GM12878 (cell line): Measurements from ENCODE around the gene HCFC1. TPM values are rescaled to one million over a fixed set of nuclear protein-coding genes. Genes with fewer than 3 reads are reported as not detected.

Experiments used
- ATAC-seq: fragments of 200-7000 bp; cut with Tn5 transposase; 3 replicates; pipeline ENCODE4 v1.9.1; 2020; ENCODE audit warnings: mild to moderate bottlenecking, moderate library complexity
- BruUV-seq: library from RNA; stranded (reverse); fragments of 400-500 nt; replicated peaks from 2 replicates; lab custom pipeline; 2021; lab: Mats Ljungman, UMichigan
- CTCF ChIA-PET: fragments of 300-600 bp; sonication (Branson Sonifier 250); formaldehyde crosslinking; extraction: SDS; loops from one replicate; lab custom pipeline; 2021; ENCODE audit warnings: inconsistent platforms; lab: Yijun Ruan, JAX
- POLR2A ChIA-PET: fragments of 350-600 bp; formaldehyde crosslinking; extraction: SDS; loops from one replicate; lab custom pipeline; 2021; ENCODE audit warnings: inconsistent platforms; lab: Charles Lee
- RAD21 ChIA-PET: fragments of 300-600 bp; sonication (Branson Sonifier 250); formaldehyde crosslinking; loops from one replicate; lab custom pipeline; 2023; ENCODE audit warnings: antibody characterized with exemption; ENCODE audit not compliant: unreplicated experiment; lab: Charles Lee
- SMC1A ChIA-PET: fragments of 300-600 bp; sonication (Branson Sonifier 250); formaldehyde crosslinking; loops from one replicate; lab custom pipeline; 2023; ENCODE audit not compliant: unreplicated experiment, uncharacterized antibody; lab: Charles Lee
- DNase-seq: peaks from one replicate; pipeline ENCODE4 v3.0.0-alpha.2; 2011; ENCODE audit warnings: low read depth, low spot score
- FAIRE-seq: peaks from 3 replicates; lab custom pipeline; 2011; peaks lifted over from hg19 to GRCh38; lab: Jason Lieb, UNC
- H2AFZ ChIP-seq: 2 replicates; pipeline ENCODE4 v1.6.0; 2011; ENCODE audit warnings: low read depth, low read length, control low read depth; ENCODE audit not compliant: control insufficient read depth
- H3K27ac ChIP-seq: 2 replicates; pipeline ENCODE4 v1.5.1; 2011; ENCODE audit warnings: control low read depth; ENCODE audit not compliant: control insufficient read depth, insufficient read depth
- H3K27me3 ChIP-seq, 2 experiments: replicated peaks in 1 of 2; 2 replicates each; pipeline versions ENCODE4 v1.6.0 to v1.6.1; 2011; ENCODE audit warnings: low read length in 1 of 2; ENCODE audit not compliant: control insufficient read depth in 2 of 2, insufficient read depth in 2 of 2
- H3K36me3 ChIP-seq, 2 experiments: 2 replicates each; pipeline ENCODE4 v1.5.1; 2011; ENCODE audit warnings: low read length in 1 of 2; ENCODE audit not compliant: control insufficient read depth in 2 of 2, insufficient read depth in 2 of 2
- H3K4me1 ChIP-seq: 2 replicates; pipeline ENCODE4 v1.6.1; 2011; ENCODE audit warnings: mild to moderate bottlenecking, low read length, moderate library complexity, mixed read lengths; ENCODE audit not compliant: control insufficient read depth, insufficient read depth
- H3K4me2 ChIP-seq: 2 replicates; pipeline ENCODE4 v1.6.0; 2011; ENCODE audit warnings: control low read depth; ENCODE audit not compliant: control insufficient read depth, insufficient read depth
- H3K4me3 ChIP-seq: fragments of 200-600 bp; sonication (generic); 2 replicates; pipeline ENCODE4 v1.5.1; 2016
- H3K79me2 ChIP-seq: 2 replicates; pipeline ENCODE4 v1.6.0; 2011; ENCODE audit warnings: low read length; ENCODE audit not compliant: control insufficient read depth, insufficient read depth
- H3K9ac ChIP-seq: 2 replicates; pipeline ENCODE4 v1.8.0; 2011; ENCODE audit warnings: low read length, control low read depth, mixed read lengths; ENCODE audit not compliant: control insufficient read depth, insufficient read depth
- H3K9me3 ChIP-seq: replicated peaks from 3 replicates; pipeline ENCODE4 v1.5.1; 2011; ENCODE audit warnings: mild to moderate bottlenecking, low read length; ENCODE audit not compliant: control insufficient read depth, insufficient read depth
- H4K20me1 ChIP-seq: 2 replicates; pipeline ENCODE4 v1.6.0; 2011; ENCODE audit not compliant: control insufficient read depth, insufficient read depth
- CHD4 ChIP-seq: fragments of 200-600 bp; sonication (generic); IDR thresholded peaks from 2 replicates; pipeline ENCODE4 v1.6.1; 2016; ENCODE audit warnings: mild to moderate bottlenecking
- ETV6 ChIP-seq, 2 experiments: fragments of 450-650 bp in 1 of 2; IDR thresholded peaks in 1 of 2; conservative IDR thresholded peaks in 1 of 2; 2 replicates each; pipeline ENCODE4 v1.6.1; 2014; ENCODE audit warnings: antibody characterized with exemption in 1 of 2, borderline replicate concordance in 1 of 2, low read depth in 1 of 2, mild to moderate bottlenecking in 1 of 2, moderate library complexity in 1 of 2
- IRF4 ChIP-seq: IDR thresholded peaks from 2 replicates; pipeline ENCODE4 v1.6.1; 2011; ENCODE audit warnings: low read depth, low read length
- PML ChIP-seq: IDR thresholded peaks from 2 replicates; pipeline ENCODE4 v1.6.1; 2012; ENCODE audit warnings: low read length, inconsistent platforms
- POLR2A ChIP-seq: IDR thresholded peaks from 2 replicates; pipeline ENCODE4 v1.6.1; 2011; ENCODE audit warnings: low read depth, mild to moderate bottlenecking, low read length
- POLR2AphosphoS2 ChIP-seq: IDR thresholded peaks from 2 replicates; pipeline ENCODE4 v1.6.1; 2011; ENCODE audit warnings: low read depth, mild to moderate bottlenecking, low read length, improper control_type of control experiment, moderate library complexity
- RELA ChIP-seq: fragments of 450-650 bp; IDR thresholded peaks from 2 replicates; pipeline ENCODE4 v1.8.0; 2014; ENCODE audit warnings: borderline replicate concordance; ENCODE audit not compliant: partially characterized antibody
- ZNF207 ChIP-seq: fragments of 450-650 bp; IDR thresholded peaks from 2 replicates; pipeline ENCODE4 v1.6.1; 2014; ENCODE audit warnings: antibody characterized with exemption, mild to moderate bottlenecking, borderline replicate concordance
- WGBS: methylation state at CpG from one replicate; pipeline ENCODE4 v1.1.6; 2016; ENCODE audit warnings: low lambda C conversion rate; ENCODE audit not compliant: insufficient replicate concordance, insufficient coverage; ENCODE audit errors: missing lambda C conversion rate; 5-methylcytosine and 5-hydroxymethylcytosine counted together
- in situ Hi-C: fragments of 300-500 bp; cut with MboI; formaldehyde crosslinking; loops from 9 replicates; pipeline ENCODE4 v1.14.3; 2018; ENCODE audit warnings: mixed read lengths
- intact Hi-C: fragments of 100-400 bp; cut with micrococcal nuclease; formaldehyde crosslinking; loops from one replicate; pipeline ENCODE4 v1.14.2; 2022; ENCODE audit not compliant: unreplicated experiment
- polyA plus RNA-seq, 11 experiments: library from polyadenylated mRNA; depleted of rRNA in 4 of 11; unstranded in 6 of 11; stranded (reverse) in 5 of 11; fragments of >200 nt; fragmentation: Nextera tagmentation in 4 of 11; fragmentation: Illumina TruSeq in 1 of 11; extraction: Ambion mirVana in 4 of 11; extraction: Trizol in 1 of 11; gene quantifications; 1 replicate in 1 of 11; 2 replicates in 10 of 11; pipeline versions ENCODE4 v1.2.1 to v1.2.3, GENCODE V29; 2011 to 2016; ENCODE audit warnings: inconsistent platforms in 2 of 11, missing spikeins in 2 of 11, low read depth in 1 of 11
- total RNA-seq, 4 experiments: library from RNA; depleted of rRNA in 3 of 4; stranded (reverse); fragments of >200 nt in 3 of 4; fragmentation: Illumina TruSeq in 1 of 4; extraction: Trizol in 1 of 4; gene quantifications; 2 replicates each; pipeline versions ENCODE4 v1.2.1 to v1.2.3, GENCODE V29; 2013 to 2021
- TF ChIP-seq, protein P1 (sequence below): IDR thresholded peaks from 2 replicates; pipeline ENCODE4 v1.6.1; 2011; ENCODE audit warnings: borderline replicate concordance, low read depth, mild to moderate bottlenecking, moderate library complexity, low read length; ENCODE audit not compliant: insufficient read depth, poor library complexity, severe bottlenecking
- TF ChIP-seq, protein P2 (sequence below): fragments of 450-650 bp; formaldehyde crosslinking; IDR thresholded peaks from 2 replicates; pipeline ENCODE4 v1.4.0; 2022; ENCODE audit warnings: mild to moderate bottlenecking, moderate library complexity

HCFC1 gene
- total and polyA plus RNA-seq, 10 of the 15 experiments (the other 5 are each of a cell fraction or from before 2014, with no cell fraction given), result 3.9 to 92.7 (median 23.5) TPM

DNA sequence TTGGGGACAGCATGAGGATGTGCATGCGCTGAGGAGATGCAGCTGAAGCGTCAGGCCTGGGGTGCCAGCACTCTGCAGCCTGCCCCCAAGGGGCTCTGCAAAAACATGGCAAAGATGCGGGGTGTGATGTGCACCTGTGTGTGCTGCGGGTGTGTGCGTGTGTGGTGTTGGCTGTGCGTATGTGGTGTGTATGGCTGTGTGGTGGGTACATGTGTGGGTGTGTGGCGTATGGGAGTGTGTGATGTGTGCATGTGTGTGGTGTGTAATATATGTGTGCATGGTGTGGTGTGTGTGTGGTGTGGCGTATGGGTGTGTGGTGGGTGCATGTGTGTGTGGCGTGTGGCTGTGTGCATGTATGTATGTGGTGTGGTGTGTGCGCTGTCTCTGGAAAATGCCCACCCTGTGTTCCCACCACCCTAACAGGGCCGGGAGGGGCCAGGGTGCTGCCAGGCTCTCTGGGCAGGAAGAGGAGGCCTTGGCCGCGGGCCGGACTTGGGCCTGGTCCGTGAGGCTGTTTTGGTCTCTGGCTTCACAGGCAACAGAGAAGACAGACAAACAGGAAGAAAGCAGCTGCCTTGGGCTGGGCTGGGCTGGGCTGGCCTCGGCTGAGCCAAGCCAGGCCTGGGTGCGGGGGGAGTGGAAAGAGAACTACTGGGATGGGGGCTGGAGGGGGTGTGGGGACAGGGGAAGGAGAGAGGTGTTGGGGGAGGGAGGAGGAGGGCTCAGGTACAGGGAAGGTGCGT lies 68.2 kb downstream of the HCFC1 start:
- intact Hi-C loops (no loop called here), in situ Hi-C loops (no loop called here)
- SMC1A ChIA-PET, result no interaction called here
- WGBS, result 49% methylated on average over 18 of the region's 18 CpGs
- no peaks in the 10 kb centered on the region for H3K27me3 ChIP-seq
- RAD21 ChIA-PET, result no interaction called here
- no peaks in the 10 kb centered on the region for H4K20me1 ChIP-seq
- H3K9me3 ChIP-seq, result no peaks in the 10 kb centered on the region
- no TSS peak for BruUV-seq
- H3K9ac ChIP-seq, result no peak overlapping the region
- POLR2A ChIA-PET, result no interaction called here
- no peaks in the 10 kb centered on the region for H3K79me2 ChIP-seq
- FAIRE-seq, result no peak
- TF ChIP-seq POLR2A, result peak; percentile 62
- TF ChIP-seq, protein P1, sequence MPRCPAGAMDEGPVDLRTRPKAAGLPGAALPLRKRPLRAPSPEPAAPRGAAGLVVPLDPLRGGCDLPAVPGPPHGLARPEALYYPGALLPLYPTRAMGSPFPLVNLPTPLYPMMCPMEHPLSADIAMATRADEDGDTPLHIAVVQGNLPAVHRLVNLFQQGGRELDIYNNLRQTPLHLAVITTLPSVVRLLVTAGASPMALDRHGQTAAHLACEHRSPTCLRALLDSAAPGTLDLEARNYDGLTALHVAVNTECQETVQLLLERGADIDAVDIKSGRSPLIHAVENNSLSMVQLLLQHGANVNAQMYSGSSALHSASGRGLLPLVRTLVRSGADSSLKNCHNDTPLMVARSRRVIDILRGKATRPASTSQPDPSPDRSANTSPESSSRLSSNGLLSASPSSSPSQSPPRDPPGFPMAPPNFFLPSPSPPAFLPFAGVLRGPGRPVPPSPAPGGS, result no peak
- H3K36me3 ChIP-seq, result no peaks in the 10 kb centered on the region
- H3K4me2 ChIP-seq, result no peak overlapping the region
- DNase-seq, result no peak
- peaks cover 9% of the 10 kb centered on the region for H3K4me1 ChIP-seq
- CTCF ChIA-PET, result no interaction called here
- no peak overlapping the region for H2AFZ ChIP-seq
- no peak overlapping the region for H3K27ac ChIP-seq
- no peak overlapping the region for H3K4me3 ChIP-seq
- peak; percentile 15 for ATAC-seq

DNA sequence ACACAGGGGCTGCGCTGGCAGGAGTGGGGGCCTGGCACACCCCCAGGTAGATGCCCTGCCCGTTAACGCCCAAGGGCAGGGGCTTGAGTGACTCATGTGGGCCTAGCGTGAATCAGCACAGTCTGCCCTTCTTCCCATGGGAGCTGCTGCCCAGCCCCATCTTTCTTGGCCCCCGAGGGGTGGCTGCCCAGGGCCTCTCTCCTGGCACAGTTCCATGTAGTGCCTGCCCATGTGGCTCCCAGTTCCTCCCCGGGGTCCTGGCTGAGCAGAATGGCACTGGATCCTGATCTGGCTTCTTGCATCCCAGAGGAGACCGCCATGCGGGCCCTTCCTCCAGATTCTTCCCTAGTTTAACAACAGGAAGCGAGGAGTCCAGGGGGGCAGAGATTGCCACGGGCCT lies 69.2 kb downstream of the HCFC1 start:
- no peaks in the 10 kb centered on the region for H3K27me3 ChIP-seq
- WGBS, result 48% methylated on average over 10 of the region's 10 CpGs
- H2AFZ ChIP-seq, result no peak overlapping the region
- in situ Hi-C loops, result no loop called here
- H3K9me3 ChIP-seq, result no peaks in the 10 kb centered on the region; the same call in 2 of the 3 replicates
- ChIA-PET RAD21 (no interaction called here), POLR2A (no interaction called here), CTCF (no interaction called here), SMC1A (no interaction called here)
- H3K27ac ChIP-seq, result no peak overlapping the region
- no TSS peak for BruUV-seq
- no peak overlapping the region for H3K4me2 ChIP-seq
- no peaks in the 10 kb centered on the region for H3K79me2 ChIP-seq
- no peak overlapping the region for H3K4me3 ChIP-seq
- ATAC-seq (no peak), FAIRE-seq (no peak), DNase-seq (no peak)
- intact Hi-C loops, result no loop called here
- H3K4me1 ChIP-seq, result peaks cover 9% of the 10 kb centered on the region
- H4K20me1 ChIP-seq, result no peaks in the 10 kb centered on the region
- no peak overlapping the region for H3K9ac ChIP-seq
- no peaks in the 10 kb centered on the region for H3K36me3 ChIP-seq
- TF ChIP-seq PML (no peak), IRF4 (no peak), POLR2AphosphoS2 (no peak), ETV6 (conservative IDR thresholded peaks at IDR 0.05 in 1 of 2, IDR thresholded peaks at IDR 0.05 in 1 of 2; ENCODE audit: borderline replicate concordance in 1 of 2, low read depth in 1 of 2) (no peak), ZNF207 (no peak), RELA (no peak), CHD4 (no peak)
- TF ChIP-seq, protein P2, sequence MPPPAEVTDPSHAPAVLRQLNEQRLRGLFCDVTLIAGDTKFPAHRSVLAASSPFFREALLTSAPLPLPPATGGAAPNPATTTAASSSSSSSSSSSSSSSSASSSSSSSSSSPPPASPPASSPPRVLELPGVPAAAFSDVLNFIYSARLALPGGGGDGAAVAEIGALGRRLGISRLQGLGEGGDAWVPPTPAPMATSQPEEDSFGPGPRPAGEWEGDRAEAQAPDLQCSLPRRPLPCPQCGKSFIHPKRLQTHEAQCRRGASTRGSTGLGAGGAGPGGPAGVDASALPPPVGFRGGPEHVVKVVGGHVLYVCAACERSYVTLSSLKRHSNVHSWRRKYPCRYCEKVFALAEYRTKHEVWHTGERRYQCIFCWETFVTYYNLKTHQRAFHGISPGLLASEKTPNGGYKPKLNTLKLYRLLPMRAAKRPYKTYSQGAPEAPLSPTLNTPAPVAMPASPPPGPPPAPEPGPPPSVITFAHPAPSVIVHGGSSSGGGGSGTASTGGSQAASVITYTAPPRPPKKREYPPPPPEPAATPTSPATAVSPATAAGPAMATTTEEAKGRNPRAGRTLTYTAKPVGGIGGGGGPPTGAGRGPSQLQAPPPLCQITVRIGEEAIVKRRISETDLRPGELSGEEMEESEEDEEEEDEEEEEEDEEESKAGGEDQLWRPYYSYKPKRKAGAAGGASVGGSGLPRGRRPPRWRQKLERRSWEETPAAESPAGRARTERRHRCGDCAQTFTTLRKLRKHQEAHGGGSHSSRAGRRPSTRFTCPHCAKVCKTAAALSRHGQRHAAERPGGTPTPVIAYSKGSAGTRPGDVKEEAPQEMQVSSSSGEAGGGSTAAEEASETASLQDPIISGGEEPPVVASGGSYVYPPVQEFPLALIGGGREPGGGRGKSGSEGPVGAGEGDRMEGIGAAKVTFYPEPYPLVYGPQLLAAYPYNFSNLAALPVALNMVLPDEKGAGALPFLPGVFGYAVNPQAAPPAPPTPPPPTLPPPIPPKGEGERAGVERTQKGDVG (CRISPR knock-in tag), result no peak
